Measurements from ENCODE around the gene ETV3L. TPM values are rescaled to one million over a fixed set of nuclear protein-coding genes. Genes with fewer than 3 reads are reported as not detected.

Gene ETV3L
- polyA plus RNA-seq, 1 experiment = not detected

DNA sequence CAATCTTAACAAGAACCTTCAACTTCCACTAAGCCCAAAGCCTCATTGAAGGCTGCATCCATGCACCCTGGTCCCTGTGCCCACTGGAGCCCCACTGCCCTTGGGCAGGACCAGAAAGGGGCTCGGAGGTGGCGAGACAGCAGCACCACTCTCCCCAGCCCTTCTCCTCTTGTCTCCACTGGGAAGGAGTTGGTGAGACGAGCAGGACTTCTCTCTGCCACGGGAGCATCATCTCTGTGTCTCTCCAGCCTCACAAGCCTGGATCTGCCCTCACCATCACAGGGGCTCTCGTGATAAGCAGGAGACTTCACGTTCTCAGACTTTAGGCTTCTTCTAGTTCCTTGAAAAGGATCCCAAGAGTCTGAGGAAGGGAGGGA is 7.2 kb upstream of the ETV3L start:
- H3K27me3 ChIP-seq (ENCODE audit: control insufficient read depth, insufficient read depth, low read length) = peaks cover 1% of the 10 kb centered on the region
- TF ChIP-seq, protein P1, sequence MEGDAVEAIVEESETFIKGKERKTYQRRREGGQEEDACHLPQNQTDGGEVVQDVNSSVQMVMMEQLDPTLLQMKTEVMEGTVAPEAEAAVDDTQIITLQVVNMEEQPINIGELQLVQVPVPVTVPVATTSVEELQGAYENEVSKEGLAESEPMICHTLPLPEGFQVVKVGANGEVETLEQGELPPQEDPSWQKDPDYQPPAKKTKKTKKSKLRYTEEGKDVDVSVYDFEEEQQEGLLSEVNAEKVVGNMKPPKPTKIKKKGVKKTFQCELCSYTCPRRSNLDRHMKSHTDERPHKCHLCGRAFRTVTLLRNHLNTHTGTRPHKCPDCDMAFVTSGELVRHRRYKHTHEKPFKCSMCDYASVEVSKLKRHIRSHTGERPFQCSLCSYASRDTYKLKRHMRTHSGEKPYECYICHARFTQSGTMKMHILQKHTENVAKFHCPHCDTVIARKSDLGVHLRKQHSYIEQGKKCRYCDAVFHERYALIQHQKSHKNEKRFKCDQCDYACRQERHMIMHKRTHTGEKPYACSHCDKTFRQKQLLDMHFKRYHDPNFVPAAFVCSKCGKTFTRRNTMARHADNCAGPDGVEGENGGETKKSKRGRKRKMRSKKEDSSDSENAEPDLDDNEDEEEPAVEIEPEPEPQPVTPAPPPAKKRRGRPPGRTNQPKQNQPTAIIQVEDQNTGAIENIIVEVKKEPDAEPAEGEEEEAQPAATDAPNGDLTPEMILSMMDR (IDR thresholded peaks at IDR 0.05; ENCODE audit: insufficient read depth, low read depth, low read length) = no peak
- no peak for DNase-seq (ENCODE audit: low read depth)
- ChIA-PET POLR2A (no interaction called here), CTCF (interaction anchor here (0.6 to 5.2 kb wide), 5 partner anchors 10 to 67 kb away, joined by 3 to 28 read pairs (median 4); partner anchors contain the start of gene ARHGEF11)
- no peaks in the 10 kb centered on the region for H3K36me3 ChIP-seq (ENCODE audit: control insufficient read depth, insufficient read depth, low read length)
- no peak overlapping the region for H3K4me3 ChIP-seq (ENCODE audit: low read depth, low read length)

- peak; percentile 25 for DNase-seq (ENCODE audit: low read depth)
- H3K36me3 ChIP-seq (ENCODE audit: control insufficient read depth, insufficient read depth, low read length) = no peaks in the 10 kb centered on the region
- no peak overlapping the region for H3K4me3 ChIP-seq (ENCODE audit: low read depth, low read length)
- TF ChIP-seq, protein P1 (IDR thresholded peaks at IDR 0.05; ENCODE audit: insufficient read depth, low read depth, low read length) = no peak
- H3K27me3 ChIP-seq (ENCODE audit: control insufficient read depth, insufficient read depth, low read length) = no peaks in the 10 kb centered on the region; the same call in 1 of the 2 replicates
- ChIA-PET CTCF (interaction anchor here (0.6 to 5.2 kb wide), 7 partner anchors 10 to 68 kb away, joined by 3 to 30 read pairs (median 4); partner anchors contain the start of gene ARHGEF11), POLR2A (no interaction called here)
Measured at GRCh38 chr1:157105988-157106812, 6.6 kb upstream of the ETV3L start.

DNA sequence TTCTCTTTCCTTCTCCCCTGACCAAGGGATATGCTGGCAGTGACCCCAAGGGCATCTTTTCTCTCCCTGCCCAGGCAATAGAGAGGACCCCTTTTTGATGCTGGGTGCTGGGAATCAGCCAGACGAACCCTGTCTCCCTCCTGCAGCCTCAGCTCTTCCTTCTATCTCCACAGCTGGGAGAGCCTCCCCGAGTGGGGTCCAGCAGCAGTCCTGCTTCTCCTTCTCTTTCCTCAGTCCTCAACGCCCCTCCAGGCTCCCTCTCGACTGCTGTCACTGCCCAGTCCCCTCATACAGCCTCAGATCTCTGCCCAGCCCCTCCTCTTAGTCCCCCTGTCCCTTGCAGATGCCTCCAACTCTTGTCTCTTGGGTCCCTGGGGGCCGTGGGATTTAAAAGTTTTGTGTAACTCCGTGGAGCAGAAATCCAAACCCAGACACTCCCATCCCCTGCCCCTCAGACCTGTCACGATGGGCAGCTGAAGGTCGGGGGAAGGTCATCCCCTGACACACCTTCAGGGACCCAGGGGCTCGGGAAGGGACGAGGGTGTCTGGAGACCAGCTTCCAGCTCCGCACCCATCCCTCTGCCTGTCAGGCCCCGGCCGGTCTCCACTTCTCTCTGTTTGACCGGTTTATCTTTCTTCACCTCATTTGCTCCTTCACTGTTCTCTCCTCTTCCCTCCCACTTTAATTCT is 5.8 kb upstream of the ETV3L start:
- H3K36me3 ChIP-seq (ENCODE audit: control insufficient read depth, insufficient read depth, low read length) = no peaks in the 10 kb centered on the region
- CTCF ChIA-PET = interaction anchor here (0.9 to 5.2 kb wide), 4 partner anchors 15 to 51 kb away, joined by 3 to 30 read pairs (median 16); no protein-coding TSS in a partner anchor

GRCh38 chr1:157104598-157105293 is 5.1 kb upstream of the ETV3L start:
- H3K27me3 ChIP-seq (ENCODE audit: control insufficient read depth, insufficient read depth, low read length) = no peaks in the 10 kb centered on the region; the same call in 1 of the 2 replicates
- no peaks in the 10 kb centered on the region for H3K36me3 ChIP-seq (ENCODE audit: control insufficient read depth, insufficient read depth, low read length)
- POLR2A ChIA-PET = no interaction called here
- CTCF ChIA-PET = interaction anchor here (0.9 to 5.2 kb wide), 4 partner anchors 15 to 51 kb away, joined by 3 to 30 read pairs (median 16); no protein-coding TSS in a partner anchor
- H3K4me3 ChIP-seq (ENCODE audit: low read depth, low read length) = no peak overlapping the region
- TF ChIP-seq, protein P1 (IDR thresholded peaks at IDR 0.05; ENCODE audit: insufficient read depth, low read depth, low read length) = no peak
- DNase-seq (ENCODE audit: low read depth) = no peak

More for the DNA sequence above, 5.8 kb upstream of the ETV3L start:
- TF ChIP-seq, protein P1 (IDR thresholded peaks at IDR 0.05; ENCODE audit: insufficient read depth, low read depth, low read length) = no peak
- POLR2A ChIA-PET = no interaction called here
- DNase-seq (ENCODE audit: low read depth) = no peak
- Histone ChIP-seq H3K4me3 (ENCODE audit: low read depth, low read length) (no peak overlapping the region), H3K27me3 (ENCODE audit: control insufficient read depth, insufficient read depth, low read length) (no peaks in the 10 kb centered on the region; the same call in 1 of the 2 replicates)
